Measurements from ENCODE around the gene DENND6B.

DNA sequence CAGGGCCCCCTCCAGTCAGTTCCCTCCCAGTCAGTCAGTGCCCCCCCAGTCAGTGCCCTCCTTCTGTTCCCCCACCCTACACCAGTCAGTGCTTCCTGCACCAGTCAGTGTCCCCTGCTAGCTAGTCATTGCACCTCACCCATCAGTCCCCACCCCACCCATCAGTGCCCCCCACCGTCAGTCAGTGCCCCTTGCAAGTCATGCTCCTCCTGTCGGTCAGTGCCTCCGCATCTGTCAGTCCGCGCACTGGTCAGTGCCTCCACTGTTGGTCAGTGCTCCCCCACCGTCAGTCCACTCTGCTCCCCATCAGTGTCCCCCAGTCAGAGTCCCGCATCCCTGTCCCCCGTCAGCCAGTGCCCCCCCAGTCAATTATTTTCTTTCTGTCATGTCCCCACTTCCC lies 19.7 kb upstream of the DENND6B start:
- TF ChIP-seq KAT8 (CRISPR knock-in tag; IDR thresholded peaks at IDR 0.05) (no peak), AGO1 (IDR thresholded peaks at IDR 0.05; ENCODE audit: low read depth, low read length, poor library complexity, severe bottlenecking) (no peak)
- TF ChIP-seq, protein P1, sequence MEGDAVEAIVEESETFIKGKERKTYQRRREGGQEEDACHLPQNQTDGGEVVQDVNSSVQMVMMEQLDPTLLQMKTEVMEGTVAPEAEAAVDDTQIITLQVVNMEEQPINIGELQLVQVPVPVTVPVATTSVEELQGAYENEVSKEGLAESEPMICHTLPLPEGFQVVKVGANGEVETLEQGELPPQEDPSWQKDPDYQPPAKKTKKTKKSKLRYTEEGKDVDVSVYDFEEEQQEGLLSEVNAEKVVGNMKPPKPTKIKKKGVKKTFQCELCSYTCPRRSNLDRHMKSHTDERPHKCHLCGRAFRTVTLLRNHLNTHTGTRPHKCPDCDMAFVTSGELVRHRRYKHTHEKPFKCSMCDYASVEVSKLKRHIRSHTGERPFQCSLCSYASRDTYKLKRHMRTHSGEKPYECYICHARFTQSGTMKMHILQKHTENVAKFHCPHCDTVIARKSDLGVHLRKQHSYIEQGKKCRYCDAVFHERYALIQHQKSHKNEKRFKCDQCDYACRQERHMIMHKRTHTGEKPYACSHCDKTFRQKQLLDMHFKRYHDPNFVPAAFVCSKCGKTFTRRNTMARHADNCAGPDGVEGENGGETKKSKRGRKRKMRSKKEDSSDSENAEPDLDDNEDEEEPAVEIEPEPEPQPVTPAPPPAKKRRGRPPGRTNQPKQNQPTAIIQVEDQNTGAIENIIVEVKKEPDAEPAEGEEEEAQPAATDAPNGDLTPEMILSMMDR (CRISPR knock-in tag; IDR thresholded peaks at IDR 0.05) = no peak

All from HepG2 (cell line).